ENCODE results near the gene EHBP1. TPM values are rescaled to one million over a fixed set of nuclear protein-coding genes. Genes with fewer than 3 reads are reported as not detected.

The EHBP1 gene
- total RNA-seq, 4 donors from 2014 or later = 52.6 to 167 (median 135) TPM

- no peak overlapping the region for H3K4me3 ChIP-seq
- H3K27me3 ChIP-seq = no peaks in the 10 kb centered on the region
- H3K27ac ChIP-seq = no peak overlapping the region
- DNase-seq = no peak
- no peak for TF ChIP-seq POLR2A (IDR thresholded peaks at IDR 0.05)
- TF ChIP-seq CTCF (IDR thresholded peaks at IDR 0.05) = no peak
- no peaks in the 10 kb centered on the region for H3K36me3 ChIP-seq
- intact Hi-C loops (cut with DNase I; ENCODE audit: low total_unique reads) = no loop called here
- H3K9me3 ChIP-seq = no peaks in the 10 kb centered on the region
- no peaks in the 10 kb centered on the region for H3K4me1 ChIP-seq
Observed at GRCh38 chr2:62718225-62718822, 12.8 kb downstream of the EHBP1 start.

- H3K36me3 ChIP-seq = no peaks in the 10 kb centered on the region
- H3K4me1 ChIP-seq = no peaks in the 10 kb centered on the region
- H3K9me3 ChIP-seq = no peaks in the 10 kb centered on the region
- intact Hi-C loops (cut with DNase I; ENCODE audit: low total_unique reads) = no loop called here
- DNase-seq = no peak
- H3K4me3 ChIP-seq = no peak overlapping the region
- TF ChIP-seq CTCF (IDR thresholded peaks at IDR 0.05) (no peak), POLR2A (IDR thresholded peaks at IDR 0.05) (no peak)
- H3K27ac ChIP-seq = no peak overlapping the region
- H3K27me3 ChIP-seq = no peaks in the 10 kb centered on the region
Observed at GRCh38 chr2:62719757-62720156, 14.2 kb downstream of the EHBP1 start.

- Histone ChIP-seq H3K9me3 (no peaks in the 10 kb centered on the region), H3K4me3 (no peak overlapping the region), H3K27me3 (no peaks in the 10 kb centered on the region), H3K36me3 (no peaks in the 10 kb centered on the region), H3K27ac (no peak overlapping the region), H3K4me1 (no peaks in the 10 kb centered on the region)
- no peak for DNase-seq
- intact Hi-C loops (cut with DNase I; ENCODE audit: low total_unique reads) = no loop called here
- TF ChIP-seq CTCF (IDR thresholded peaks at IDR 0.05) (no peak), POLR2A (IDR thresholded peaks at IDR 0.05) (no peak)
Observed at GRCh38 chr2:62722679-62723078, 17.2 kb downstream of the EHBP1 start.

GRCh38 chr2:62723253-62723652 lies 17.7 kb downstream of the EHBP1 start:
- no peak for DNase-seq
- Histone ChIP-seq H3K4me3 (no peak overlapping the region), H3K9me3 (no peaks in the 10 kb centered on the region), H3K27me3 (no peaks in the 10 kb centered on the region), H3K36me3 (no peaks in the 10 kb centered on the region), H3K27ac (no peak overlapping the region), H3K4me1 (no peaks in the 10 kb centered on the region)
- TF ChIP-seq POLR2A (IDR thresholded peaks at IDR 0.05) = no peak
- no peak for TF ChIP-seq CTCF (IDR thresholded peaks at IDR 0.05)
- intact Hi-C loops (cut with DNase I; ENCODE audit: low total_unique reads) = no loop called here

- H3K4me3 ChIP-seq = no peak overlapping the region
- no peaks in the 10 kb centered on the region for H3K4me1 ChIP-seq
- no peaks in the 10 kb centered on the region for H3K27me3 ChIP-seq
- H3K27ac ChIP-seq = no peak overlapping the region
- intact Hi-C loops (cut with DNase I; ENCODE audit: low total_unique reads) = no loop called here
- no peaks in the 10 kb centered on the region for H3K9me3 ChIP-seq
- DNase-seq = no peak
- no peaks in the 10 kb centered on the region for H3K36me3 ChIP-seq
- no peak for TF ChIP-seq CTCF (IDR thresholded peaks at IDR 0.05)
- no peak for TF ChIP-seq POLR2A (IDR thresholded peaks at IDR 0.05)
Observed at GRCh38 chr2:62724106-62724505, 18.6 kb downstream of the EHBP1 start.

Data from uterus (tissue), 4 donors.